Ectodermal cell (in vitro differentiated cells): Measurements from ENCODE around the gene GDF7.

Experiments used
- H3K27ac ChIP-seq: 2 replicates; pipeline ENCODE4 v1.7.0; 2013; ENCODE audit warnings: mild to moderate bottlenecking, low read depth, low read length; ENCODE audit not compliant: insufficient read depth, poor library complexity, severe bottlenecking
- H3K27me3 ChIP-seq: 2 replicates; pipeline ENCODE4 v1.7.0; 2013; ENCODE audit warnings: mild to moderate bottlenecking, low read length; ENCODE audit not compliant: insufficient read depth, control insufficient read depth, poor library complexity, severe bottlenecking
- H3K36me3 ChIP-seq: one replicate; pipeline ENCODE4 v1.7.0; 2013; ENCODE audit warnings: low read length; ENCODE audit not compliant: control insufficient read depth, insufficient read depth
- H3K4me1 ChIP-seq: one replicate; pipeline ENCODE4 v1.7.0; 2013; ENCODE audit warnings: low read length; ENCODE audit not compliant: control insufficient read depth, insufficient read depth
- H3K4me3 ChIP-seq: 2 replicates; pipeline ENCODE4 v1.7.0; 2013; ENCODE audit warnings: low read depth, low read length, control low read depth; ENCODE audit not compliant: insufficient read depth
- H3K9me3 ChIP-seq: 2 replicates; pipeline ENCODE4 v1.7.0; 2013; ENCODE audit warnings: mild to moderate bottlenecking, low read length, moderate library complexity; ENCODE audit not compliant: control insufficient read depth
- WGBS, 2 experiments: methylation state at CpG; one replicate each; pipeline ENCODE4 v1.1.7; 2013; ENCODE audit warnings: missing lambda C conversion rate in 2 of 2; 5-methylcytosine and 5-hydroxymethylcytosine counted together

Gene GDF7

DNA sequence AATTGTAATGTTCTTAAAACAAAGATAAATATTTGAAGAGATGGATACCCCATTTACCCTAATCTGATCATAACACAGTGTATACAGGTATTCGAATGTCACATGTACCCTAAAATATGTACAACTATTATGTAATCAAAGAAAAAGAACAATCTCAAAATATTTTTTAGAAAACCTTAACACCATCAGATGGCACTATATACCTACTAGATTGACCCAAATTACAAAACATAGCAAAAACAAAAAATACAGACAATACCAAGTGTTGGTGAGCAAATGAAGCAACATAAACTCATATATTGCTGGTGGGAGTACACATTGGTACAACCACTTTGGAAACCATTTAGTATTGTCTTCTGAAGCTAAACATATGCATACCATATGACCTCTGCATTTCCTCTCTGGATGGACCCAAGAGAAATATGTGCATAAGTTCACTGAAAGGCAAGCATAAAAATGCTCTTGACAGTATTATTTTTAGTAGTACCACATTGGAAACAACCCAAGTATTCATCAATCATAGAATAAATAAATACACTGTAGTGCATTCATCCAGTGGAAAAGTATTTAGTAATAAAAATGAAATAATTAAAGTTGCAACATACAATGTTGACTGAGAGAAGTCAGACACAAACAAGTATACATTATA, 55.8 kb downstream of the GDF7 start:
- Histone ChIP-seq H3K27ac (no peak overlapping the region), H3K9me3 (no peaks in the 10 kb centered on the region), H3K36me3 (no peaks in the 10 kb centered on the region), H3K4me1 (peaks cover under 1% of the 10 kb centered on the region), H3K4me3 (no peak overlapping the region), H3K27me3 (no peaks in the 10 kb centered on the region)
- 100% methylated on average over 1 of the region's 1 CpG; no CpG with 5 or more reads in 1 of the 2 experiments for WGBS, 2 experiments

DNA sequence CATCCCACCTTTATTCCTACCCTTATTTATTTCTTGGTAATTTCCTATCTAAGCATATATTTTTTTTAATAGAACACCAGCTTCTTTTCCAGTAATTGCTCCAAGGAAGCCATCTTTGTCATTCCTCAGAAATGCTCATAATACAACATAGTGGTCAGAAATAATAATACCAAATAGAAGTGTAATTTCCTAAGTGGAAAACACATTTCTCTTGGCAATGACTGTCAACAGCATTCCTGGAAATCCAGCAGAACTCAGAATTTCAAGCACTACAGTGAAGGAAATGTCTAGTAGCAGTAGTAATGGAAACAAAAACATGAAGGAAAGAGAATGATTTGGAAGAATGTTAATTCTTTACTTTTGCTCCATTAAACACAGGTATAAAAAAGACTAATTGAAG, 56.6 kb downstream of the GDF7 start:
- Histone ChIP-seq H3K27ac (no peak overlapping the region), H3K4me3 (no peak overlapping the region)

DNA sequence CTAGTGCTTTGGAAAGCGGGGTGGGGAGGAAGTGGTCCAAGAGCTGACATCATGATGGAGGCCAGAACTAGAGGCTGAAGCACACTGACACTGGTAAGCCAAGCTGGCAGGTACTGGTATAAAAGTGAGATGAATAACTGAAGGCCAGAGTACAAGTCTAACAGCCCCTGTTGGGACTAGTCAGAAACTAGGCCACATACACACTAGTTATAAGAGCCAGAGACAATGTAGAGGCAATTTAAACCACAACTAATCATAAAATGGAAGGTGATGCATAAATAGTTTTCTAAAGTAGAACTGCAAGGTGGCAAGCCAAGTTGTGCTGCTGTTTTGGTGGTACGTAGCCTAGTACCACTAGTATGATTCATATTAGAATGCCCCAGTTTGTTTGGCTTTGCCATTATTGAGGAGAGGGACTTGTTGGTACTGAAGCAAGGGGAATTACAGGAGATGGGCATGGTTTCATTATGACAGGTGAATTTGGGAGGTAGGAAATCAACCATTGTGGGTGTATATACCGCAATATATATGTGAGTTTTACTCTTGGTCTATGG, 57.6 kb downstream of the GDF7 start:
- no peak overlapping the region for H3K4me3 ChIP-seq
- H3K36me3 ChIP-seq, result no peaks in the 10 kb centered on the region
- peaks cover 9% of the 10 kb centered on the region for H3K4me1 ChIP-seq
- no peaks in the 10 kb centered on the region for H3K27me3 ChIP-seq
- WGBS, 2 experiments, result 90 to 96% methylated on average over 3 of the region's 3 CpGs
- no peak overlapping the region for H3K27ac ChIP-seq
- H3K9me3 ChIP-seq, result no peaks in the 10 kb centered on the region

More for the DNA sequence above, 56.6 kb downstream of the GDF7 start:
- no peaks in the 10 kb centered on the region for H3K27me3 ChIP-seq
- H3K4me1 ChIP-seq, result peaks cover 8% of the 10 kb centered on the region
- H3K9me3 ChIP-seq, result no peaks in the 10 kb centered on the region
- no peaks in the 10 kb centered on the region for H3K36me3 ChIP-seq

DNA sequence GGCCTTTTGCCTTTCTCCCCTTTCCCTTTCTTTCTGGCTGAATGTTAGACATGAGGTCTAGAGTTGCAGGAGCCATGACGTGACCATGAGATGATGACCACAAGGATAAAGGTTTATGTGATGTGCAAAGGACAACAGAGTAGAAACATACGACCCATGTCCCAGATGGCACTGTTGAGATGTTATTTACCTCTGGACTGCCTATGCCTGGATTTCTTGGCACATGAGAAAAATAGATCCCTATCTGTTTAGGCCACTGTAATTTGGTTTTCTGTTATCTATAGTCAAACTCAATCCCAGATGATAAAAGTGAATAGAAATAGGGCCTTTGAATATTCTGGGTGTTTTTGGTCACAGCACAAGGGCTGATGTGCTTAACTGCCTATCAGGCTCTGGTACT, 58.8 kb downstream of the GDF7 start:
- no peaks in the 10 kb centered on the region for H3K36me3 ChIP-seq
- WGBS, 2 experiments, result 97 to 99% methylated on average over 2 of the region's 2 CpGs
- H3K27me3 ChIP-seq, result no peaks in the 10 kb centered on the region
- H3K27ac ChIP-seq, result no peak overlapping the region
- H3K4me1 ChIP-seq, result peaks cover 9% of the 10 kb centered on the region
- H3K4me3 ChIP-seq, result no peak overlapping the region
- no peaks in the 10 kb centered on the region for H3K9me3 ChIP-seq

DNA sequence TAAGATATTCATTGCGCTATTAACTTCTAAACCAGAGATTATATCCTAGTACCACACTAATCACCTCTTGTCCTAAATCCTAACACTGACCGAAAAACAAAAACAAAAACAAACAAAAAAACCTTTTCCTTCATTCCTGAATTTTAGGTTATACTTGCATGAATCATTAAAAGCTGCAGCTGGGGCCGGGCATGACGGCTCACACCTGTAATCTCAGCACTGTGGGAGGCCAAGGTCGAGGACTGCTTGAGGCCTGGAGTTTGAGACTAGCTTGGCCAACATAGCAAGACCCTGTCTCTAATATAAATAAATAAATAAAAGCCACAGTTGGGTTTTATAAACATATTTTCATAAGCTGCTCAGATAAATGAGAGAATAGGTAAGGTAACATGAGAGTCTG, 60.0 kb downstream of the GDF7 start:
- 92 to 95% methylated on average over 5 of the region's 5 CpGs for WGBS, 2 experiments
- Histone ChIP-seq H3K27me3 (no peaks in the 10 kb centered on the region), H3K9me3 (no peaks in the 10 kb centered on the region), H3K4me3 (no peak overlapping the region), H3K27ac (no peak overlapping the region), H3K36me3 (no peaks in the 10 kb centered on the region), H3K4me1 (peaks cover 9% of the 10 kb centered on the region)

DNA sequence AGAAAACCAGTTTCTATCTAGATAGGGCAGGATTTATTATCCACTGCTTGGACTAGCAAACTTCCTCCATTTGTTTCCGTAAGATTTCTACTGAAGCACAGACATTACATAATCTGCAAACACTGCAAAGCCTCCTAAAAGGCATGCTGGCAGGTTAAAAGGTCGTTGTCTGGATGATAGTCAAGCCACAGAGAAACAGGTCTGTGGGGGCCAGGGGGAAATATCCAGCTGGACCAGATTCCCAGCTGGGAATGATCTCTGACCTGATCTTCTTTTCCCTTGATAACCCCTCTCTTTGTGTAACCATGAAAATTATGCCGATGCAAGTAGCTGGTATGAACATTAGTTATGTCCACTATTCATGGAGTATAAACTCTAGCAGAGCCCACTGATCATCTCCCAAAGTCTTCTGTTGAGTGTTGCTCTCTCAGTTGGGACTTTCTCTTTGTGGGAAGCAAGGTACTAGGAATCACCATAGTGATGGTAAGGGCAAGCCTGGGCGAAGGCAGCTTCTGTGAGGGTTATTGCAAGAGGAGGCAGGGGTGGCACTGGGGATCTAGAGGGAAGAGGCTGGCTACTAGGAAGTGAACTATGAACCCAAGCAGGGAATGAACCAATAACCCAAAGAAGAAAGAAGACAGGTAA, 61.3 kb downstream of the GDF7 start:
- 85 to 89% methylated on average over 4 of the region's 4 CpGs for WGBS, 2 experiments
- H3K27me3 ChIP-seq, result no peaks in the 10 kb centered on the region
- H3K4me3 ChIP-seq, result no peak overlapping the region
- H3K27ac ChIP-seq, result peak overlapping the region; percentile 67
- peaks cover 9% of the 10 kb centered on the region for H3K4me1 ChIP-seq
- no peaks in the 10 kb centered on the region for H3K36me3 ChIP-seq
- no peaks in the 10 kb centered on the region for H3K9me3 ChIP-seq
